ENCODE data around the gene CORIN.

DNA sequence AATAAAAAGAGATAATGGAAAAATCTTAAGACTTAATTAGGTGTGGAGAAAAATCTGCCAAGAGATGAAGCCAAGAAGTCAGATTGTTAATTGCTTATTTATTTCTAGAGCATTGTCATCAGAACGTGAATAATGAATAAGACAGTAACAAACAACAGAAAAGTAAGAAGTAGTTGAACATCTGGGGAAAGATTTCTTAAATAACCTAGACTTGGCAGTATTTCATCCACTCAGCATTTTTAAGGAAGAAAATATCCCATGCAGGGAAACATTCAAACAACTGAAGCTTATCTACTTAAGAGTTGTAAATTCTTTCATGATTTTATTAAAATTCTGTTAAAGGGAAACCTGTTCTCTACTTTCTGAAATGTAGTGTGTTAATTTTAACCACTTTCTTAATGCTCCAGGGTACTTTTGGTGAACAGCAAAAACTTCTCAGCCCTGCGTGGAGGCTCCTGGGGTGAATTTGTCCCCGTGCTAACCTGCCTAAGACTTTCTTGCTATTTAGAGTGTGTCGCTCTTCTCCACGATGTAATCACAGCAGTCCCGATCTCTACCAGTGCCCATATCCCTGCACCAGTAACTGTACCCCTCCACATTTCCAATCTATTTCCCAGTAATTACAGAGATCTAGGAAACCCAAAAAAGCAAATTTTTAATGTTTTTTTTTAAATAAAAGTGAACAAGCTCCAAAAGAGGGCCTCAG lies 124.6 kb downstream of the CORIN start:
- TF ChIP-seq CTCF (IDR thresholded peaks at IDR 0.05) (no peak), POLR2A (IDR thresholded peaks at IDR 0.05) (no peak), POLR2AphosphoS5 (IDR thresholded peaks at IDR 0.05) (no peak)

Measured in upper lobe of left lung (tissue), 4 donors.